GM13977 (cell line): ENCODE measurements around the gene PHLDA1.

Source experiments
- DNase-seq: peaks from one replicate; pipeline ENCODE4 v3.0.0; 2012; ENCODE audit warnings: low spot score
- in situ Hi-C: fragments of 300-500 bp; cut with MboI; formaldehyde crosslinking; loops from one replicate; pipeline ENCODE4 v1.12.0; 2022; ENCODE audit warnings: low sequenced_read_pairs, low pct_unique_long_range_greater_than_20kb, mixed read lengths, inconsistent platforms; ENCODE audit not compliant: unreplicated experiment
- TF ChIP-seq, protein P1 (sequence below): IDR thresholded peaks from 2 replicates; pipeline ENCODE4 v1.5.1; 2012; ENCODE audit warnings: mild to moderate bottlenecking, control low read depth; ENCODE audit not compliant: insufficient read depth; ENCODE audit errors: extremely low read depth, missing control alignments

Gene PHLDA1

DNA sequence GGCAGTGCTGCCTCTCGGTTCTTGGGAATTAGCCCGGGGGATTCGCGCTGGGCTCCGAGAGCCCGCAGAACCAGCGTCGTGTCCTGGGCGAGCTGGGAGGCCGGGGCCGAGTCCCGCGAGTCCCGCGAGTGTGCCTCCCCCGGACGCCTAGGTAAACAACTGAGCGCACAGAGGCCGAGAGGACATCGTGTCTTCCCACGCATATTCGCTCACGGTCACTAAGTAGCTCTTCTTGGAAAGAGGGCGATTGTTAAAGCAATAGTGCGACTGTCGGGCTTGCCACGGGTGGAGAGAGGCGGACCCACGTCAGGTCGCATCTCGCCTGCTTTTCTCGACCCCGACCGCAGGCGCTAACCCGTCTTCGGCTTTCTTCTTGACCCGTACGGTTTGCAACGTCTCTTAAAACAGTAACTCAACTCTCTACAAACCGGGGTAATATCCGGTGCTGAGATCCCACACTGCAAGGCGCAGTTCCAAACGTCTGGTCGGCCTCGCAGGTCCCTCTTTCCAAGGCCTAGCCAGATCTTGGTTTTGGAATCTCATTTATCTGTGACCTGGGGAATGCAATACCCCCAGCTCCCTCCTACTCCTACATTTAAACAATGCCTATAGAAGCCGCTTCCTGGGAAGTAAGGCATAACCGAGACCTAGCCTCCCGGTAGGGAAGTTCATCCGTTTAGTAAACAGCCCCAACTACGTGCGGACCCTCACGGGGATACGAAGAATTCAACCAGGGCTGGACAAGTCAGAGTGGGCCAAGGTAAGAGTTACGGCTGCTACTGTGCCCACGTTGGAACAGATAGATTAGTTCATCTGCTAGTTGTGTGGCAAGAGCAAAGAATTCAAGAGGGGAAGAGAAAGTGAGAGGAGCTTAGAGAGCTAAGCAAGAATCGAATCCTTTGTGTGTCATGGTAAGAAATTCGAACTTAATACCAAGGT, 736 bp upstream of the PHLDA1 start:
- TF ChIP-seq, protein P1, sequence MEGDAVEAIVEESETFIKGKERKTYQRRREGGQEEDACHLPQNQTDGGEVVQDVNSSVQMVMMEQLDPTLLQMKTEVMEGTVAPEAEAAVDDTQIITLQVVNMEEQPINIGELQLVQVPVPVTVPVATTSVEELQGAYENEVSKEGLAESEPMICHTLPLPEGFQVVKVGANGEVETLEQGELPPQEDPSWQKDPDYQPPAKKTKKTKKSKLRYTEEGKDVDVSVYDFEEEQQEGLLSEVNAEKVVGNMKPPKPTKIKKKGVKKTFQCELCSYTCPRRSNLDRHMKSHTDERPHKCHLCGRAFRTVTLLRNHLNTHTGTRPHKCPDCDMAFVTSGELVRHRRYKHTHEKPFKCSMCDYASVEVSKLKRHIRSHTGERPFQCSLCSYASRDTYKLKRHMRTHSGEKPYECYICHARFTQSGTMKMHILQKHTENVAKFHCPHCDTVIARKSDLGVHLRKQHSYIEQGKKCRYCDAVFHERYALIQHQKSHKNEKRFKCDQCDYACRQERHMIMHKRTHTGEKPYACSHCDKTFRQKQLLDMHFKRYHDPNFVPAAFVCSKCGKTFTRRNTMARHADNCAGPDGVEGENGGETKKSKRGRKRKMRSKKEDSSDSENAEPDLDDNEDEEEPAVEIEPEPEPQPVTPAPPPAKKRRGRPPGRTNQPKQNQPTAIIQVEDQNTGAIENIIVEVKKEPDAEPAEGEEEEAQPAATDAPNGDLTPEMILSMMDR = no peak
- peak; percentile 64 for DNase-seq
- in situ Hi-C loops = loop anchor here (10.0 to 25.0 kb wide), 2 partner anchors 488 to 695 kb away; partner anchors contain the start of genes CAPS2 and GLIPR1L1

DNA sequence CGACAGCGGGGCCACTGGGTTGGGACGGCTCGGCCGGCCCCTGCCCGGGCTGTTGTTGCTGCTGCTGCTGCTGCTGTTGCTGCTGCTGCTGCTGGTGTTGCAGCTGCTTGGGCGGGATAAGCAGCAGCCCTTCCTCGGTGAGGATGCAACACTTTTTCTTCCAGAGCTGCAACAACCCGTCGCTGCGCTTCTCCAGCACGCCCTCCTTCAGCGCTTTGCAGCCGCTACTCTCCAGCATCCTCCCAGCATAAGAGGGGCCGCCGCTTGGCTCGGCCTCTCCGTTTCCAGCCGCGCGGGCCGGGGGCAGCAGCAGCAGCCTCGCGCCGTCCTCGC, 529 bp downstream of the PHLDA1 start:
- in situ Hi-C loops = loop anchor here (10.0 to 25.0 kb wide), 2 partner anchors 486 to 694 kb away; partner anchors contain the start of genes CAPS2 and GLIPR1L1
- TF ChIP-seq, protein P1 = no peak
- no peak for DNase-seq

DNA sequence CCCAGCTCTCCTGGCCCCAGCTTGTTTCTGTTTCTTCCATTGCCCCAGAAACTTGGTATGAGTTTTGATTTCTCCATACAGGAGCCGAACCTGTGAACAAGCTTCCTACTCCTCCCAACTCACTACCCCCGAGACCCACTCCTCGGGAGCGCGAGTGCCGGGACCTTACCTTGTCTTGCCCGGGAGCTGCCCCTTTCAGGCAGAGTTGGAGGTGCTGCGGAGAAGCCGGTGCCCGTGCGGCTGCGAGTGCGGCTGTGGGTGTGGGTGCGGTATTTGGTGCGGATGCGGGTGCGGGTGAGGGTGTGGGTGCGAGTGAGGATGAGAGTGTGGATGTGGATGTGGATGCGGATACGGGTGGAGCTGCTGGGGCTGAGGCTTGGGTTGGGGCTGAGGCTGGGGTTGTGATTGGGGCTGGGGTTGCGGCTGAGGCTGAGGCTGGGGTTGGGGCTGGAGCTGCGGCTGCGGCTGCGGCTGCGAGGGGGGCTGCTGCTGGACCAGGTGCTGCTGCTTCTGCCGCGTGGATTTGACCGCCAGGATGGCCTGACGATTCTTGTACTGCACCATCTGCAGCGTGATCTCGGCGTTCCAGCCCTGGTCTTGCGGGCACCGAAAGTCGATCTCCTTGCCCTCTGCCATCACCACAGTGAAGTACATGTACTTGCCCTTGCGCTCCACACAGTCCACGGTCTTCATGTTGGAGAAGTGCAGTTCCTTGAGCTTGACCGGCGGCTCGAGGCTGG, 1.1 kb downstream of the PHLDA1 start:
- in situ Hi-C loops = loop anchor here (10.0 to 25.0 kb wide), 2 partner anchors 486 to 693 kb away; partner anchors contain the start of genes CAPS2 and GLIPR1L1
- peak; percentile 53 for DNase-seq
- TF ChIP-seq, protein P1 = no peak

DNA sequence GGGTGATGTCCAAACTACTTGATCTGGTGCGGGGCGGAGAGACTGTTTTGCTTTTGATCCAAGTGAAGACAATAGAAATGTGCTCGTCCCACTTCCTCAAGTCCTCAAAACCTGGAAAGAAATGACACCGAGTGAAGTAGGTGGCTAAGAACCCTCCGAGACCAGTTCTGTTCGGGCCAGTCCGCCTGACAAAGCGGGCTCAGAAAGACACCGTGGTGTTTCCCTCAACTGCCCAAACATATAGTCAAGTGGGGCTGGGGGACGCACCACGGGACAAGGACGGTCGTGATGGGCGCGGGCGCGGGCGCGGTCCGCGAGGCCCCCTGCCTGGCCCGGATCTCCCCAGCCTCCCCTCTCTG, 1.6 kb downstream of the PHLDA1 start:
- DNase-seq = no peak
- in situ Hi-C loops = loop anchor here (10.0 to 25.0 kb wide), 2 partner anchors 485 to 693 kb away; partner anchors contain the start of genes CAPS2 and GLIPR1L1
- TF ChIP-seq, protein P1 = no peak

DNA sequence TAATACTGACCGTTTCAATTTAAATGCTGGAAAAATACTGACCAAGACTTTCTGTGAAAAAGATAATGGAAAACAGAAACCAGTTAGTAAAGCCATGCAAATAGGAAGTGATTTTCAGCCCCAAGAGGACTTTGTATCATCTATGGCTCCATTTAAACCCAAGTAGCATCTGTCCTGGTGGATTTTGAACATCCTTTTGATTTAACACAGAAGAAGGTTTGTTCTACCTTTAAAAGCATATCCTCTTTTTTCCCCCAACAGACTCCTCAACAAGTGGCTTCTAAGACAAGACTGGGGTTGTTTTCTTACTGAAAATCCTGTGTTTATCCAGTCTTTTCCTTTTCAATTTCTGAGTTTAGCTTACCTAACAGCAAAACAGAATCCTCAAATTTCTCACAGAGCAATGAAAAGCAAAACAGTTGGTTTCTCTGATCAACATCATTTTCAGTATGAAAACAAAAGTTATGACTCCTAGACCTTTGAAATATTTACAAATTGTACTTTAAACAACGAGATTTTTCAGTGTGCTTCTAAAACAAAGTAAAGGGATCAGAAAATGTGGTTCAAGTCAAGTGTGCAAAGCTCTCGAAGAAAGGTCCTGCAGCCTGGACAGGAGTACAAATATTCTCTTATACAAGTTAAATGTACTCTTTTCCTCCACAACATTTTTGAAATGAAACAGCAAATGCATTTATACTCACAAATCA, 2.9 kb downstream of the PHLDA1 start:
- TF ChIP-seq, protein P1 = no peak
- no peak for DNase-seq
- in situ Hi-C loops = loop anchor here (25.0 kb wide), 1 partner anchor 691 kb away; the partner anchor contains the start of genes CAPS2 and GLIPR1L1

DNA sequence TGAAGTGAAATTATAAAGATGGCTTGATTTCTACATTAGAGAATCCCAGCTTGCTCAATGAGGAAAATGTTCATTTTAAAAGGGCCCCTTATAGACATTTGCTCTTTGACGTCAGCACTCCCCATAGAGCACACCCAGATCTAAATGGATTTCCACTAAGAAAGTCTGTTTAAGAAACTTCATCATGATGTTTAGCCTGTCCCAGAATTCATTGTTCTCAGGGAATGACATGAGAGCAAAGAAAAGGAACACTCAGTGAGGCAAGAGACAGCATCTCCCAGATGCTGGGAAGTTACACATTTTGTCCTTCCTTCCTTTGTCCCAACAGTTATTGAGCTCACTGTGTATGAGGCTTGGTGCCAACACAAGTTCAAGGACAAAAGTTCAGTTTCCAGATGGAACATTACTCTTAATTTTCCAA, 4.9 kb downstream of the PHLDA1 start:
- DNase-seq = no peak
- in situ Hi-C loops = loop anchor here (25.0 kb wide), 1 partner anchor 689 kb away; the partner anchor contains the start of genes CAPS2 and GLIPR1L1
- TF ChIP-seq, protein P1 = no peak
